Natural killer cell (primary cell): ENCODE measurements around the gene TMEM190. TPM values are rescaled to one million over a fixed set of nuclear protein-coding genes. Genes with fewer than 3 reads are reported as not detected.

ENCODE experiments used
- ATAC-seq, 3 donors: fragments of 150-1000 bp in 2 of 3; fragments of 200-7000 bp in 1 of 3; cut with Tn5 transposase; 1 replicate in 1 of 3; 2 replicates in 2 of 3; pipeline ENCODE4 v1.10.0; 2021; ENCODE audit warnings: mild to moderate bottlenecking in 2 of 3, moderate library complexity in 2 of 3
- DNase-seq, 2 donors: peaks; one replicate each; pipeline versions ENCODE4 v3.0.0 to v3.0.0-alpha.2; 2013 to 2021; ENCODE audit warnings: mixed read lengths in 1 of 2
- H3K27ac ChIP-seq: one replicate; pipeline ENCODE4 v1.5.1; 2013; ENCODE audit warnings: mild to moderate bottlenecking, low read length
- H3K27me3 ChIP-seq: one replicate; pipeline ENCODE4 v1.6.1; 2013; ENCODE audit warnings: low read length; ENCODE audit not compliant: control insufficient read depth, insufficient read depth
- H3K36me3 ChIP-seq: one replicate; pipeline ENCODE4 v1.6.1; 2013; ENCODE audit warnings: low read length; ENCODE audit not compliant: control insufficient read depth, insufficient read depth
- H3K4me1 ChIP-seq: one replicate; pipeline ENCODE4 v1.6.1; 2013; ENCODE audit warnings: low read length; ENCODE audit not compliant: control insufficient read depth, insufficient read depth
- H3K4me3 ChIP-seq: one replicate; pipeline ENCODE4 v1.5.1; 2013; ENCODE audit warnings: low read length
- H3K9me3 ChIP-seq: one replicate; pipeline ENCODE4 v1.6.1; 2013; ENCODE audit warnings: low read length; ENCODE audit not compliant: control insufficient read depth, insufficient read depth
- H3K27ac Mint-ChIP-seq, 2 donors: one replicate each; pipeline ENCODE4 v1.8.0; 2022; ENCODE audit warnings: mild to moderate bottlenecking in 2 of 2, mixed read lengths in 2 of 2, moderate library complexity in 1 of 2
- H3K27me3 Mint-ChIP-seq, 2 donors: one replicate each; pipeline ENCODE4 v1.8.0; 2022; ENCODE audit warnings: low read depth in 2 of 2, mixed read lengths in 2 of 2
- H3K36me3 Mint-ChIP-seq: one replicate; pipeline ENCODE4 v1.8.0; 2022; ENCODE audit warnings: mixed read lengths
- H3K4me1 Mint-ChIP-seq, 2 donors: one replicate each; pipeline ENCODE4 v1.8.0; 2022; ENCODE audit warnings: mixed read lengths in 2 of 2
- H3K4me3 Mint-ChIP-seq: one replicate; pipeline ENCODE4 v1.8.0; 2022; ENCODE audit warnings: mild to moderate bottlenecking, moderate library complexity, mixed read lengths
- H3K9me3 Mint-ChIP-seq, 2 donors: one replicate each; pipeline ENCODE4 v1.8.0; 2022; ENCODE audit warnings: mixed read lengths in 2 of 2
- WGBS: methylation state at CpG from one replicate; pipeline ENCODE4 v1.1.7; 2013; ENCODE audit warnings: missing lambda C conversion rate; ENCODE audit not compliant: insufficient coverage; 5-methylcytosine and 5-hydroxymethylcytosine counted together
- intact Hi-C: fragments of 100-400 bp; cut with micrococcal nuclease; formaldehyde crosslinking; loops from one replicate; pipeline ENCODE4 v1.14.2; 2022
- total RNA-seq, 4 donors: library from RNA; stranded (reverse); fragments of 120-200 nt in 1 of 4; gene quantifications; one replicate each; pipeline versions ENCODE4 v1.2.3 to v1.2.4, GENCODE V29; 2013 to 2022
- TF ChIP-seq, protein P1 (sequence below): fragments of 200-600 bp; IDR thresholded peaks from one replicate; pipeline ENCODE4 v1.8.0; 2022; ENCODE audit warnings: antibody characterized with exemption

The TMEM190 gene
- total RNA-seq, 3 donors from 2014 or later (not counting 1 experiment from before 2014, with no cell fraction given): not detected

GRCh38 chr19:55346725-55347441, 29.7 kb upstream of the TMEM190 start:
- TF ChIP-seq, protein P1, sequence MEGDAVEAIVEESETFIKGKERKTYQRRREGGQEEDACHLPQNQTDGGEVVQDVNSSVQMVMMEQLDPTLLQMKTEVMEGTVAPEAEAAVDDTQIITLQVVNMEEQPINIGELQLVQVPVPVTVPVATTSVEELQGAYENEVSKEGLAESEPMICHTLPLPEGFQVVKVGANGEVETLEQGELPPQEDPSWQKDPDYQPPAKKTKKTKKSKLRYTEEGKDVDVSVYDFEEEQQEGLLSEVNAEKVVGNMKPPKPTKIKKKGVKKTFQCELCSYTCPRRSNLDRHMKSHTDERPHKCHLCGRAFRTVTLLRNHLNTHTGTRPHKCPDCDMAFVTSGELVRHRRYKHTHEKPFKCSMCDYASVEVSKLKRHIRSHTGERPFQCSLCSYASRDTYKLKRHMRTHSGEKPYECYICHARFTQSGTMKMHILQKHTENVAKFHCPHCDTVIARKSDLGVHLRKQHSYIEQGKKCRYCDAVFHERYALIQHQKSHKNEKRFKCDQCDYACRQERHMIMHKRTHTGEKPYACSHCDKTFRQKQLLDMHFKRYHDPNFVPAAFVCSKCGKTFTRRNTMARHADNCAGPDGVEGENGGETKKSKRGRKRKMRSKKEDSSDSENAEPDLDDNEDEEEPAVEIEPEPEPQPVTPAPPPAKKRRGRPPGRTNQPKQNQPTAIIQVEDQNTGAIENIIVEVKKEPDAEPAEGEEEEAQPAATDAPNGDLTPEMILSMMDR: no peak
- Mint-ChIP-seq H3K9me3 (no peaks in the 10 kb centered on the region), H3K4me1 (peaks cover 0 to 18% of the 10 kb centered on the region in 2 donors), H3K36me3 (no peaks in the 10 kb centered on the region), H3K27ac (no peak overlapping the region), H3K4me3 (no peak overlapping the region), H3K27me3 (peaks cover 9 to 11% of the 10 kb centered on the region in 2 donors)
- H3K9me3 ChIP-seq: no peaks in the 10 kb centered on the region
- H3K36me3 ChIP-seq: peaks cover 4% of the 10 kb centered on the region
- peaks cover 5% of the 10 kb centered on the region for H3K27me3 ChIP-seq
- H3K4me1 ChIP-seq: no peaks in the 10 kb centered on the region
- H3K4me3 ChIP-seq: no peak overlapping the region
- peak in 1 of 3 donors; percentile 14 for ATAC-seq
- 96% methylated on average over 41 of the region's 41 CpGs for WGBS
- no peak for DNase-seq
- intact Hi-C loops: no loop called here
- H3K27ac ChIP-seq: no peak overlapping the region

GRCh38 chr19:55347442-55348009, 29.1 kb upstream of the TMEM190 start:
- H3K4me3 Mint-ChIP-seq: no peak overlapping the region
- peaks cover 14 to 17% of the 10 kb centered on the region in 2 donors for H3K27me3 Mint-ChIP-seq
- peak in 1 of 3 donors; percentile 11 for ATAC-seq

GRCh38 chr19:55348317-55349034, 28.1 kb upstream of the TMEM190 start:
- Histone ChIP-seq H3K36me3 (peaks cover 3% of the 10 kb centered on the region), H3K4me1 (peaks cover 7% of the 10 kb centered on the region), H3K27ac (no peak overlapping the region), H3K27me3 (peaks cover 21% of the 10 kb centered on the region), H3K9me3 (no peaks in the 10 kb centered on the region), H3K4me3 (no peak overlapping the region)
- Mint-ChIP-seq H3K36me3 (no peaks in the 10 kb centered on the region), H3K4me3 (no peak overlapping the region), H3K27me3 (peaks cover 22 to 24% of the 10 kb centered on the region in 2 donors), H3K27ac (no peak overlapping the region), H3K9me3 (no peaks in the 10 kb centered on the region), H3K4me1 (peaks cover 4 to 33% of the 10 kb centered on the region in 2 donors)
- TF ChIP-seq, protein P1: no peak
- WGBS: 91% methylated on average over 21 of the region's 22 CpGs
- ATAC-seq (no peak), DNase-seq (no peak)
- intact Hi-C loops: no loop called here

More at GRCh38 chr19:55347442-55348009, 29.1 kb upstream of the TMEM190 start:
- H3K27me3 ChIP-seq: peaks cover 11% of the 10 kb centered on the region
- DNase-seq: no peak
- H3K4me3 ChIP-seq: no peak overlapping the region
- Mint-ChIP-seq H3K36me3 (no peaks in the 10 kb centered on the region), H3K9me3 (no peaks in the 10 kb centered on the region), H3K4me1 (peaks cover 3 to 23% of the 10 kb centered on the region in 2 donors), H3K27ac (peak overlapping the region in 1 of 2 donors; percentile 38)
- intact Hi-C loops: no loop called here
- WGBS: 91% methylated on average over 7 of the region's 10 CpGs
- no peaks in the 10 kb centered on the region for H3K4me1 ChIP-seq
- H3K36me3 ChIP-seq: peaks cover 4% of the 10 kb centered on the region
- TF ChIP-seq, protein P1: no peak
- no peak overlapping the region for H3K27ac ChIP-seq
- no peaks in the 10 kb centered on the region for H3K9me3 ChIP-seq
